Coronary artery (tissue), 2 donors: ENCODE data around the gene KCTD21.
"Not testable (repeated sequence)": the region's sequence is repeated elsewhere in the genome, so short reads cannot be mapped to it uniquely, and the experiment has no call there.

Experiments
- DNase-seq: peaks from one replicate; pipeline ENCODE4 v3.0.0-alpha.2; 2017; ENCODE audit warnings: low spot score
- H3K27ac ChIP-seq, 2 donors: fragments of 200-600 bp; sonication (generic); one replicate each; pipeline ENCODE4 v1.5.1; 2016 to 2019
- H3K4me3 ChIP-seq: fragments of 200-600 bp; sonication (generic); 2 replicates; pipeline ENCODE4 v1.5.1; 2016; ENCODE audit warnings: mild to moderate bottlenecking, moderate library complexity
- TF ChIP-seq, protein P1 (sequence below): fragments of 200-600 bp; sonication (generic); IDR thresholded peaks from one replicate; pipeline ENCODE4 v1.5.1; 2019; ENCODE audit warnings: antibody characterized with exemption

The KCTD21 gene, protein sequence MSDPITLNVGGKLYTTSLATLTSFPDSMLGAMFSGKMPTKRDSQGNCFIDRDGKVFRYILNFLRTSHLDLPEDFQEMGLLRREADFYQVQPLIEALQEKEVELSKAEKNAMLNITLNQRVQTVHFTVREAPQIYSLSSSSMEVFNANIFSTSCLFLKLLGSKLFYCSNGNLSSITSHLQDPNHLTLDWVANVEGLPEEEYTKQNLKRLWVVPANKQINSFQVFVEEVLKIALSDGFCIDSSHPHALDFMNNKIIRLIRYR

DNA sequence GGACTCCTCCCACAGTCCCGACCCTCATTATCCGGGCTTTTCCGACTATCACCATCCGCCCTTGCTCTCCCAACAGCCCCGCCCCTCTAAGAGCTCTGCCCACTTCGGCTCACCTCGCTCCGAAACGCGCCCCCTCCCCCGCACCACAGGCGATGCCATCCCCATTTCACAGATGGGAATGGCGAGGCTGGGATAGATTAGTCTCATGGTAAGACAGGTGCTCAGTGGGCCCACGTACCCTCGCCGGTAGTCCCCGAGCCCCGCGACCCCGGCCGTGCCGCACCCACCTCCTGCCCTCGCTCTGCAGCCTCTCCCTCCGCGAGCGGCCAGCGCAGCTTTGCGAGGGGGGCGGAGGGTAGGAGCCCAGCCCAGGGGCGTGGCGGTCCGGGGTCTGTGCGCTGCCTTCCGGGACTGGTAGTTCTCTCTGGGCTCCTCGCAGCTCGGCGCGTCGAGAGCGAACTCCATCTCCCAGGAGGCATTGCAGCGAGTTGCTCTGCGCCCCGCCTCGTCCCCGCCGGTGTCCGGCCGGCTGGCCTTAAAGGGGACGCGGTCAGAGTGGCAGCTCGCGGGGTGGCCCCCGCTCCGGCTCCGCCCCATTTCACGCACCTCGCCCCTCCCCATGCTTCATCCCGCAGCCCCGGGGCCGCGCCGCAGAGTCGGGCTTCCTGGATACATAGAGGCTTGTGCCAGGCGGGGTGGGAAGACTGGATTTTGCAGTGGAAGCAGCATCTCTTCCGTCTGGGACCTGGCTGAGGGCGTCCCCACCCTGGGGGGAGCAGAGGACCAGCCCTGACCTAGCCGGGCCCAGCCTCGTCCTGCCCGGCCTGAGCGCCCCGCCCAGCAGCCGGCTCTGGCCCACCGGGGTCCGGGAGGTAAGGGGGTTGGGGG is at the start of gene KCTD21, which contains the start of gene USP35:
Gene KCTD21, minus strand, starts transcription at position 341 of the 888 bp plus-strand sequence. CDS start 14,072 bp downstream, outside the sequence.
Gene USP35, plus strand, starts transcription at position 634 of the 888 bp plus-strand sequence. CDS start 7,327 bp downstream, outside the sequence.
- Histone ChIP-seq H3K4me3 (peak within 1 kb of the TSS; percentile 92), H3K27ac (peak within 1 kb of the TSS; percentile 92 to 96)
- TF ChIP-seq, protein P1, sequence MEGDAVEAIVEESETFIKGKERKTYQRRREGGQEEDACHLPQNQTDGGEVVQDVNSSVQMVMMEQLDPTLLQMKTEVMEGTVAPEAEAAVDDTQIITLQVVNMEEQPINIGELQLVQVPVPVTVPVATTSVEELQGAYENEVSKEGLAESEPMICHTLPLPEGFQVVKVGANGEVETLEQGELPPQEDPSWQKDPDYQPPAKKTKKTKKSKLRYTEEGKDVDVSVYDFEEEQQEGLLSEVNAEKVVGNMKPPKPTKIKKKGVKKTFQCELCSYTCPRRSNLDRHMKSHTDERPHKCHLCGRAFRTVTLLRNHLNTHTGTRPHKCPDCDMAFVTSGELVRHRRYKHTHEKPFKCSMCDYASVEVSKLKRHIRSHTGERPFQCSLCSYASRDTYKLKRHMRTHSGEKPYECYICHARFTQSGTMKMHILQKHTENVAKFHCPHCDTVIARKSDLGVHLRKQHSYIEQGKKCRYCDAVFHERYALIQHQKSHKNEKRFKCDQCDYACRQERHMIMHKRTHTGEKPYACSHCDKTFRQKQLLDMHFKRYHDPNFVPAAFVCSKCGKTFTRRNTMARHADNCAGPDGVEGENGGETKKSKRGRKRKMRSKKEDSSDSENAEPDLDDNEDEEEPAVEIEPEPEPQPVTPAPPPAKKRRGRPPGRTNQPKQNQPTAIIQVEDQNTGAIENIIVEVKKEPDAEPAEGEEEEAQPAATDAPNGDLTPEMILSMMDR: no peak
- peak; percentile 99 for DNase-seq

DNA sequence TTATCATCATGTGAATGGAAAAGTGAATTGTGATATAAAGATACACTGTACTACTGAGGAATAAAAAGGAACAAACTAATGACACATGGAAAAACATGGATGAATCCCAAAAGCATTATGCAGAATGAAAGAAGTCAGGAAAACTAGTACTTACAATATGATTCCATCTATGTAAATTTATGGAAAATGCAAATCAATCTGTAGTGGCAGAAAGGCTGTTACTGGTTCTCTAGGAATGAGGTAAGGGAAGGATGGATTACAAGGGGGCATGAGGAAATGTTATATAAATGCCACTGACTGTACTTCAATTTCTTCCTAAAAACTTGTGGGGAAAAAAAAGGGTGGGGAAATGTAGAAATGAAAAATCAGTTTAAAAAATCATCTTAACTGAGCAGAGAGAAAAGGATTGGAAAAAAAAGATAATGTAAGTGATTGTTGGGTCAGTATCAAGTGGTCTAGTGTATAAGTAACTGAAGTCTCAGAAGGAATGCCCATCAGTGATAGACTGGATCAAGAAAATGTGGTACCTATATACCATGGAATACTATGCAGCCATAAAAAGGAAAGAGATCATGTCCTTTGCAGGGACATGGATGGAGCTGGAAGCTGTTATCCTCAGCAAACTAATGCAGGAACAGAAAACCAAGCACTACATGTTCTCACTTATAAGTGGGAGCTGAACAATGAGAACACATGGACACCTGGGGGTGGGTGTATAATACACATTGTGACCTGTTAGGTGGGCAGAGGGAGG is 49.0 kb upstream of the KCTD21 start:
- DNase-seq: no peak
- Histone ChIP-seq H3K4me3 (no peak overlapping the region), H3K27ac (no peak overlapping the region)
- TF ChIP-seq, protein P1: no peak

DNA sequence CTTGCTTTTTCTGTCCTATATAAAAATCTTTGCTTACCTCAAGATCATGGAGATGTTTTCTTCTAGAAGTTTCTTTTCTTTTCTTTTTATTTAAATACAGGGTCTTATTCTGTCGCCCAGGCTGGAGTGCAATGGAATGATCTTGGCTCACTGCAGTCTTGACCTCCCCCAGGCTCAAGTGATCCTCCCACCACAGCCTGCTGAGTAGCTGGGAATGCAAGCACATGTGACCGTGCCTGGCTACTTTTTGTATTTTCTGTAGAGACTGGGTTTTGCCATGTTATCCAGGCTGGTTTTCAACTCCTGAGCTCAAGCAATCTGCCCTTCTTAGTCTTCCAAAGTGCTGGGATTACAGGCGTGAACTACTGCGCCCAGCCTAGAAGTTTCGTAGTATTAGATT is 45.6 kb upstream of the KCTD21 start:
- H3K27ac ChIP-seq: no peak overlapping the region
- peak; percentile 17 for DNase-seq
- no peak overlapping the region for H3K4me3 ChIP-seq
- TF ChIP-seq, protein P1: no peak

DNA sequence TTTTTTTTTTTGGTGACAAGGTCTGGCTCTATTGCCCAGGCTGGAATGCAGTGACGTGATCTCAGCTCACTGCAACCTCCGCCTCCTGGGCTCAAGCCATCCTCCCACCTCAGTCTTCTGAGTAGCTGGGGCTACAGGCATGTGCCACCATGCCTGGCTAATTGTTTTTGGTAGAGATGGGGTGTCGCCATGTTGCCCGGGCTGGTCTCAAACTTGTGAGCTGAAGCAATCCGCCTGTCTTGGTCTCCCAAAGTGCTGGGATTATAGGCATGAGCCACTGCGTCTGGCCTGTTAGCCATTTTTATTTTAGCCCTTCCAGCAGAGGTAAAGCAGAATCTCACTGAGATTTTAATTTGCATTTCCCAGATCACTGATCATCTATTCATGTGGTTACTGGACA is 44.6 kb upstream of the KCTD21 start:
- H3K27ac ChIP-seq: peak overlapping the region; percentile 25 to 64
- not testable (repeated sequence) for H3K4me3 ChIP-seq
- DNase-seq: peak; percentile 60

DNA sequence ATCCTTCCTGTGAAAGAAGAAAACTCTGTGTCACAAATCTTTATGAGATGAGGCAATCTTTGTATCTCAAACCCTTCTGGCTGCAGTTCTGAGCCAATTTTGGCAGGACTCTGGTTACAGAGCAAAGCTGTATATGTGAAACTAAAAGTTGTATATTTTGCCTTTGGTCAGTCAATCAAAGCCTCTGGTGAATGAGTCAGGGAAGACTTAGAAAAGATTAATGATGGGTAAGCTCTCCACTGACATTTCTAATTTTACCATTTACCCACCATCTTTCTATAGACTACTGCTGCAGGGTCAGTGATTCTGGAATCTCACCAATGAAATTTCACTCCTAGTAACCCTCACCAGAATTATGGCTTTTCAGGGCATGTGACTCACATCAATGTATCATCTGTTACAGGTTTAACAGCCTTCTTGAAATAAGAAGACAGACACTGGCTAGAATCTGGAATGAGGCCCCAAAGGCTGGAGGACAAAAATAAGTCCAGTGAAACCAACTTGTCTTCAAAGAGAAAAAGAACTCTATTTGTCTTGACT is 43.6 kb upstream of the KCTD21 start:
- TF ChIP-seq, protein P1: no peak
- DNase-seq: peak; percentile 19
- Histone ChIP-seq H3K4me3 (no peak overlapping the region), H3K27ac (peak overlapping the region; percentile 25 to 70)

DNA sequence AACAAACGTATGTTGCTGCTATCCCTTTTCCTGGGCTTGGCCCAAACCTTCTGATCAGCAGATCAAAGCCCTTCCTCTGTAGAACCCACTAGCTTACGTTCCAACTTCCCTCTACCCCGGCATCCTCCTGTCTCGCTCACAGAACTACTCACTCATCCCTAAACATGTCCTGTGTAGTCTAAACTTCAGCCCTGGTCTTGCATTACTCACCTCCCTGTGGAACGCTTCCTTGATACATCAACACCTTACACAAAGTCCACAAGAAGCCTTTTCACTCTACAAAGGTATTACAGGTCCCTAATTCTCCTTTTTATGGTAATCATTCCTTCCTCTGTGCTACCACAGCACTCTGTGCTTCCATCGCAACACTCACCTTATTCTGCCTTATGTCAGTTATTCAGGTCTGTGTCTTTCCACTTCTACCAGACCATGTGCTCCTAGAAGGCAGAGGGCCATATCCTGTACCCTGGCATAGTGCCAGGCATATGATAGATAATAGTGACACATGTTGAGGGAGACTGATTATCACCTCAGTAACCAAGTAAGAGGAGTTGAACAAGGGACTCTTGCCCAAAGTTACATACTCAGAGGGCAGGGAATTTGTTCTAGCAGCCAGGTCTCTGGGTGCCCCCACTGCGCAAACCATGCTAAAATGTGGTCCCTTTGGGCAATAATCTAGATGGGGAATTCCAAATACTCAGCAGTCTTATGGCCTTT is 41.9 kb upstream of the KCTD21 start:
- TF ChIP-seq, protein P1: no peak
- peak; percentile 45 for DNase-seq
- Histone ChIP-seq H3K27ac (peak overlapping the region in 1 of 2 donors; percentile 27), H3K4me3 (no peak overlapping the region)
